Brain microvascular endothelial cell (primary cell): ENCODE data around the gene ELMO1.

Experiments used
- DNase-seq: peaks from one replicate; pipeline ENCODE4 v3.0.0-alpha.2; 2020
- H3K27ac ChIP-seq: fragments of 250-450 bp; sonication (Bioruptor Pico); 2 replicates; pipeline ENCODE4 v1.5.1; 2020; ENCODE audit warnings: mild to moderate bottlenecking, moderate library complexity
- H3K27me3 ChIP-seq: fragments of 250-450 bp; sonication (Bioruptor Pico); replicated peaks from 2 replicates; pipeline ENCODE4 v1.5.1; 2020; ENCODE audit warnings: mild to moderate bottlenecking
- H3K36me3 ChIP-seq: fragments of 250-450 bp; sonication (Bioruptor Pico); replicated peaks from 2 replicates; pipeline ENCODE4 v1.5.1; 2020; ENCODE audit warnings: mild to moderate bottlenecking
- H3K4me3 ChIP-seq: 2 replicates; pipeline ENCODE4 v1.5.1; 2011; ENCODE audit warnings: low read depth, mild to moderate bottlenecking, control low read depth, low read length, moderate library complexity
- CTCF ChIP-seq: IDR thresholded peaks from 2 replicates; pipeline ENCODE4 v1.5.1; 2011; ENCODE audit warnings: low read depth, mild to moderate bottlenecking, moderate library complexity, low read length, control low read depth, inconsistent platforms; ENCODE audit errors: missing control alignments
- in situ Hi-C: cut with HindIII; loops from 2 replicates; pipeline ENCODE4 v1.10.0; 2017; ENCODE audit warnings: low sequenced_read_pairs, low pct_ligation_motif_present

Gene ELMO1

GRCh38 chr7:36961097-36961496, 487.6 kb downstream of the ELMO1 start:
- H3K27me3 ChIP-seq = no peaks in the 10 kb centered on the region
- no peak for DNase-seq
- H3K27ac ChIP-seq = no peak overlapping the region
- H3K36me3 ChIP-seq = no peaks in the 10 kb centered on the region
- H3K4me3 ChIP-seq = no peak overlapping the region
- no peak for TF ChIP-seq CTCF
- in situ Hi-C loops = no loop called here

GRCh38 chr7:36960105-36960504, 488.6 kb downstream of the ELMO1 start:
- no peaks in the 10 kb centered on the region for H3K36me3 ChIP-seq
- H3K4me3 ChIP-seq = no peak overlapping the region
- no peaks in the 10 kb centered on the region for H3K27me3 ChIP-seq
- TF ChIP-seq CTCF = no peak
- in situ Hi-C loops = no loop called here
- H3K27ac ChIP-seq = no peak overlapping the region
- no peak for DNase-seq

GRCh38 chr7:36958111-36958733, 490.4 kb downstream of the ELMO1 start:
- Histone ChIP-seq H3K27ac (no peak overlapping the region), H3K36me3 (no peaks in the 10 kb centered on the region), H3K27me3 (no peaks in the 10 kb centered on the region), H3K4me3 (no peak overlapping the region)
- no peak for DNase-seq
- no peak for TF ChIP-seq CTCF
- in situ Hi-C loops = no loop called here

GRCh38 chr7:36957620-36958019, 491.0 kb downstream of the ELMO1 start:
- DNase-seq = no peak
- Histone ChIP-seq H3K4me3 (no peak overlapping the region), H3K36me3 (no peaks in the 10 kb centered on the region), H3K27me3 (no peaks in the 10 kb centered on the region), H3K27ac (no peak overlapping the region)
- no peak for TF ChIP-seq CTCF
- in situ Hi-C loops = no loop called here

GRCh38 chr7:36956814-36957213, 491.9 kb downstream of the ELMO1 start:
- in situ Hi-C loops = no loop called here
- TF ChIP-seq CTCF = no peak
- Histone ChIP-seq H3K27me3 (no peaks in the 10 kb centered on the region), H3K27ac (no peak overlapping the region), H3K4me3 (no peak overlapping the region), H3K36me3 (no peaks in the 10 kb centered on the region)
- no peak for DNase-seq
